GM19468 (cell line): ENCODE data around the gene NHSL1.
"Not testable (repeated sequence)": the region's sequence is repeated elsewhere in the genome, so short reads cannot be mapped to it uniquely, and the experiment has no call there.

Source experiments
- ATAC-seq: cut with Tn5 transposase; IDR thresholded peaks from one replicate; pipeline ENCODE4 v1.9.1; 2021; ENCODE audit warnings: mild to moderate bottlenecking, moderate library complexity, moderate number of reproducible peaks; ENCODE audit not compliant: unreplicated experiment; ENCODE audit errors: extremely low read depth

Gene NHSL1

DNA sequence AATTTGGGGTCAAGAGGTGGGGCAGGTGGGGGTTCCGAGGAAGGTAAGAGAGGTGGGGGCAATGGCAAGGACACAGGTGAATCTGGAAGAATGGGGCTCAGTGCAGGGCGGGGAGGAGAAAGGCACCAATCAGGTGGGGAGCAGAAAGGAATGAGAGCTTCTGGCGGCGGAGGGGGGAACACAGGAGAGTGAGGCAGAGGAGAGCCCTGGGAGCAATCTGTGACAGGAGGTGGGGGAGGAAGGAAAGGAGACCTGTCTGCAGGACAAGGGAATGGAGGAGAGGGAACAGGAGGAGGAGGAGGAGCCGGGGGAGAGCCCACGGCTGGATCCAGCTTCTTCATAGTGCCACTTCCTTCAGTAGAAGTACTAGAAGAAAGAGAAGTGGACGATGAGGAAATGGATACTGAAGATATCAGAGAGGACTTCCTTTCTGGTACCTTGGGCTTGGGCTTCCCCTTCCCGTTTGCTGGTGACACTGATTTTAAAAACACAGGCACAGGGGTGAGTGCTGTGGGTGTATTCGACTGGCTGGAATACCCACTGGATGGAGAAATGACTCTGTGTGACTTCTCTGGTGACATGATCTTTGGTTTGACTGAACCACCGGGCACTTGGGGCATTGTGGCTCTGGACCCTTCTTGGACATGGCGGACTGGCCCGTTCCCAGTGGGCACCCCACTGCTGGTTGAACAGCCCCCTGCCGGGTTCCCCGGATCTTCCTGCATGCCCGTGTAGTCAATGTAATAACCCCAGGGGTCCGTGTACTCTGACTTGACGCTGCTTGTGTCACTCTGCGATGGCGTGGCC lies 67.8 kb downstream of the NHSL1 start:
- ATAC-seq = no peak

- ATAC-seq = no peak
Measured at GRCh38 chr6:138430361-138431145, 68.7 kb downstream of the NHSL1 start.

DNA sequence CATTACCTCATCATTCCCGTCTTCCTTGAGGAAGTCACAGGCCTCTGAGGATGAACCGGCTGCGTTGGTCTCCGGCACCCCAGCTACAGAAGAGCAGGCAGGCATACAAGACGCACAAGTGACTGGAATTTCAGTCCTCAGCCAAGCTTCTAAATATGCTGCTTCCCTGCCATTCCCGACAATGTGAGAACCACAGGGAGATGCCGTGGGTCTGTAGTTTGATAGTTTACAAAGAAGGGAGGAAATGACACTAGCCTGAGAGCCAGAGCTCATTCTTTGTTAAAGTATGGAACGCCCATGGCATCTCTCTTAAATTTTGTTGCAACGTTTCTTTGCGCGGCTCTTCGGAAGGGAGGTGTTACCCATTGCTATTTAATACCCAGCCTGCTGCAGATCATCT lies 69.5 kb downstream of the NHSL1 start:
- no peak for ATAC-seq

- no peak for ATAC-seq
Measured at GRCh38 chr6:138428944-138429598, 70.2 kb downstream of the NHSL1 start.

GRCh38 chr6:138427701-138428100 lies 71.6 kb downstream of the NHSL1 start:
- ATAC-seq = no peak

DNA sequence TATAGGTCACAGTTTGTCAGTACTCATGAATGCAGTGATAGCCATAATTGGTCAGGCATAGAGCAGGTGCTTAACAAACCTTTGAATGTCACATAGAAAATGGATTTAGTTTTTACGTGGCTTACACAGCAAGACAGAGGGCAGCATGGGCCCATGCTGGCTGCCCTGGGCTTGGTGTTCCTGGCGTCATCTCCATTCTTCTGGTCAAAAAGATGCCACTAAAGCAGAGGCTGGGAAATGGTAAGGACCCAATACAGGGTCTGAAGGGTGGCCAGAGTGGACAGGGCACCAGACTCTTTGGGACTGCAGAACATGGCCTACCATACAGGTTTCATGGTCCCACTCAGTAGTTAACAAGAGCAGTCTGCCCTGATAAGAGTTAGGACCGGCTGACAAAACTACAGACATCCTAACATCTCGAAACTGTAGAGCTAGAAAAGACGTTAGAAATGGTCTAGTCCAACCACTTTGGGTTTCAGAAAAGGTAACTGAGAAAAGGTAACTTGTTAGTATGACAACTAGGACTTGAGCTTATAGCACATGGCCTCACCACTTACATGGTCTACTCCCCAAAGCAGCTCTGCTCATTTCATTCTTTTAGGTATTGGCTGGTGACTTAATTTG lies 72.7 kb downstream of the NHSL1 start:
- no peak for ATAC-seq

DNA sequence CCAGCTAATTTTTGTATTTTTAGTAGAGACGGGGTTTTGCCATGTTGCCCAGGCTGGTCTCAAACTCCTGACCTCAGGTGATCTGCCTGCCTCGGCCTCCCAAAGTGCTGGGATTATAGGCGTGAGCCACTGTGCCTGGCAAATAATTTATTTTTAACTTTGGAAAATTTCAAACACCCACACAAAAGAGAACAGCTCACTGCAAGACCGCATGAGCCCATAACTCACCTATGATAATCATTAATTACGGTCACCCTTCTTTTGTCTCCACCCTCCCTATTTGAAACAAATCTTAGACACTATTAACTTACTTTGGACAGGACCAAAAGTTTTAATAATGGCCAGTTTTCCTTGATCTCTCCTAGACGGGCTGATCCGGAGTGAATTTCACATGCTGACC lies 74.0 kb downstream of the NHSL1 start:
- ATAC-seq = not testable (repeated sequence)

- no peak for ATAC-seq
Measured at GRCh38 chr6:138424004-138424904, 75.0 kb downstream of the NHSL1 start.

GRCh38 chr6:138422861-138423260 lies 76.4 kb downstream of the NHSL1 start:
- no peak for ATAC-seq

- ATAC-seq = no peak
Measured at GRCh38 chr6:138421608-138422007, 77.7 kb downstream of the NHSL1 start.

- ATAC-seq = no peak
Measured at GRCh38 chr6:138421089-138421488, 78.2 kb downstream of the NHSL1 start.

DNA sequence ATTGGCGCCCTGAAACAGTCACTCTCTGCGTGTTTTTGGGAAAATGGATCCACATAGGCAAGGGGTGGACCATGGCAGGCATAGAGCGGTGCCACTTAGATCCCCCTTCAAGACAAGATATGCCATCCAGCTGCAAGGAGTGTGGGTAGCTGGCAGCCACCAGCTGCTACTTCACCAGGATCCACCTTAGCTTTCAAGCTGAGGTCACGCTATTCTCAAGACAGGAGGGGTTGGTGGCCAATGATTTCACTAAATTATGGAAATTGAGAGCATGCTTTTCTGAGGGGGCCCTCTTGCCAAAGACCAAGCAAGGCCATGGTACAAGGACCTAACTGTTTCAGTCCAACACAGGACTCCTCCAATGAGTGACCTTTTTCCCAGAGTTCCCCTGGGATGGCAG lies 78.9 kb downstream of the NHSL1 start:
- no peak for ATAC-seq

DNA sequence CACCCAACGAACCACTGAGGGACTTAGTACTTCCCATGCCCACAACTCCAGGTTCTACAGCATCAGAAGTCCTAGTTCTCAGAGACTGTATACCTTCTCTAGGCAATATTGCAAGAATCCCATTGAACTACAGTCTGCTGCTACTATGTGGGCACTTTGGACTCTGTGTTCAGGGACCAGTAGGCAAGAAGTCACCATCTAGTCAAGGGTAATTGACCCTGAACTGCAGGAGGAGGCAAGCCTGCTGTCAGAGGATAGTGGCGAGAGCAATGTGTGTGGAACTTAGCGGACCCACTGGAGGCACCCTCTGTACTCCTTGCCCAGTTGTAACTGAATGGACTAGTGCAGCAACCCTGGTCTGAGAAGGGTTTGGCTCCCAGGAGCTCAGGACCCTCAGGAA lies 79.5 kb downstream of the NHSL1 start:
- no peak for ATAC-seq

DNA sequence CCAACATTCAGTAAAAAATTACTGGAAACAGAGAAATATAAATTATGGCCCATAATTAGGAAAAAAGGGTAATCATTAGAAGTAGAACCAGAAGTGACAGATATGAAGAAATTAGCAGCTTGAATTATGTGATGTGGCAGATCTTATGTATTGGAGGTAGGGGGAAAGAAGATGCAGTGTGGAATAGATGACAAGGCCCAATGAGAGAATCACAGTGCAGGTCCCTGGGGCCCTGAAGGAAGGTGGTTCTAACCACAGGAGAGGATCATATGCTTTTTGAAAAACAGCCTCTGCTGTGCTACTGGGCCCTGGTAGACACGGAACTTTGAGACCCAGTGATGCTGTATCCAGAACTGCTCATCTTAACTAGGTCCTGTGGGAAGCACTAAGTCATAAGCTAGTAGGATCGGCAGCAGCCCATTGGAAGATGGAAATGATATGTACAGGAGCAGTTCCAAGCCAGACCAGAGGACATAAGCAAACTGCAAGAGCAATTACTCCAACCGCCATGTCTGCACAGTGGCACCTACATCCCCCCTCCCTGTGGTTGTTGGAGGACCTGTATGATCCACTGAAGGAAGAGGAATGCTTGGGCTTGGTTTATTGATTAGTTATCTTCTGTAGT lies 81.1 kb downstream of the NHSL1 start:
- ATAC-seq = no peak

DNA sequence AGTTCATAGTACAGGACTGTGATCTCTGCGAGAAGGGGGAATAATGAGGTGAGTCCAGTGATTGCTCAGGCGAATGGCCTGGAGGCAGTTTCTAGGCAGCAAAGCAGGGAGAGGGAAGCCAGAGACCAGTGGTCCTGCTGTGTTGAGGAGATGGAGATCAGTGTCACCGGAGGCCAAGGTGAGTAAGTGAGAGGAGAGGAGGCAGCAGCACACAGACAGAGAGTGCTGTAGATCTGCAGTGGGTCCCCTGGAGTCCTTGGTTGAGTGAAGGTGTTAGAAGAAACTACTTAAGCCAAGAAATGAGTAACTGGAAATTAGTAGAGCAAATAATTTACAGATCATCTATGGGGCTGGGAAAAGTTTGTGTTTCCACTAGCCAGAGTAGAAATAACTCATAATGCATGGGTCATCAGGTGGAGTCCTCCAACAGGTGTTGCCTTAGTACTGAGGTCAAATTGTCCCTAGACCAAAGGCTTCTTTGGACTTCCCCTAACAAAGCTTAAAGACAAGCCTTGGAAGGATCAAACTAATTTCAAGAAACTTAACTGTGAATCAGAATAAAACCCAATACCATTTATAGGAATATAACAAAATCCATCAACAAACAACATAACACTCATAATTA lies 81.7 kb downstream of the NHSL1 start:
- ATAC-seq = no peak

- no peak for ATAC-seq
Measured at GRCh38 chr6:138416206-138416605, 83.1 kb downstream of the NHSL1 start.

DNA sequence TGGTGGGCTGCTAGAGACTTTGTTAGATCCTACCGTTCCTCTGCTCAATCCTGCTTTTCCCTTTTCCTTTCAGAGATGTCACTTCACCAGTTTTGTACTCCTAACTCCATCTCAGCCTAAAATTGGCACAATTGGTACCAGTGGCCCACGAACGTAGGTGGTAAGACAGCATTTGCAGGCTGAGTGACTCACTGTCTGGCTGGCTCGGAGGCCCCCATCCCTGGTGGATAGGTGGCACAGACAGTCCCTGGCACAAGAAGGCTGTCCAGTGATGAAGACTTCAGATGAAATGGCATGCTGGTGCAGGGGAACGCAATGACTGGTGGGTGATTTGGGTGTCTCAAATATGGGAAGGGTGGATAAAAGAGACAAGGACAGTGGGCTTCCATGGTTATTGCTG lies 84.2 kb downstream of the NHSL1 start:
- ATAC-seq = no peak

GRCh38 chr6:138410972-138411880 lies 88.1 kb downstream of the NHSL1 start:
- no peak for ATAC-seq
